Measurements from ENCODE around the gene ZC3H12A.

DNA sequence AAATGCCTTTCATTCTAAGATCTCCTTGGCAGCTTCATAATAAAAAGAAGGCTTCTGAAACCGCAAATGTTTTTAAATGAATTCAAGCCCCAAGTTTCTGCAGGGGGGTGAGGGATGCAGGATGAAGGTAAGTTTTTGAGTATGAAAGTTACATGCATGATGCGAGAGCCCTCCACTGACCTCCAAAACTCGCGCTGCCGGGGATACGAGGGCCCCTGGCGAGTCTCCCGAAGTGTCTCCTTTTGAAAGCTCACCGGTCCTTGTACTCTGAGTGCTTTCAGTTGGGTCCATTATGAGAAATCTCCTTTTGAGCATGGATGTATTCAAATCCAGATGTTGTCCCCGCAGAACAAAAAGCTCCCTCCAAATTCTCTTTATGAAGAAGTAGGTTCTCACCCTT, 18.9 kb upstream of the ZC3H12A start:
- TF ChIP-seq, protein P1, sequence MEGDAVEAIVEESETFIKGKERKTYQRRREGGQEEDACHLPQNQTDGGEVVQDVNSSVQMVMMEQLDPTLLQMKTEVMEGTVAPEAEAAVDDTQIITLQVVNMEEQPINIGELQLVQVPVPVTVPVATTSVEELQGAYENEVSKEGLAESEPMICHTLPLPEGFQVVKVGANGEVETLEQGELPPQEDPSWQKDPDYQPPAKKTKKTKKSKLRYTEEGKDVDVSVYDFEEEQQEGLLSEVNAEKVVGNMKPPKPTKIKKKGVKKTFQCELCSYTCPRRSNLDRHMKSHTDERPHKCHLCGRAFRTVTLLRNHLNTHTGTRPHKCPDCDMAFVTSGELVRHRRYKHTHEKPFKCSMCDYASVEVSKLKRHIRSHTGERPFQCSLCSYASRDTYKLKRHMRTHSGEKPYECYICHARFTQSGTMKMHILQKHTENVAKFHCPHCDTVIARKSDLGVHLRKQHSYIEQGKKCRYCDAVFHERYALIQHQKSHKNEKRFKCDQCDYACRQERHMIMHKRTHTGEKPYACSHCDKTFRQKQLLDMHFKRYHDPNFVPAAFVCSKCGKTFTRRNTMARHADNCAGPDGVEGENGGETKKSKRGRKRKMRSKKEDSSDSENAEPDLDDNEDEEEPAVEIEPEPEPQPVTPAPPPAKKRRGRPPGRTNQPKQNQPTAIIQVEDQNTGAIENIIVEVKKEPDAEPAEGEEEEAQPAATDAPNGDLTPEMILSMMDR (IDR thresholded peaks at IDR 0.05), result no peak
- no peak for TF ChIP-seq POLR2A (IDR thresholded peaks at IDR 0.05)
